ENCODE measurements around the gene DDX54. TPM values are rescaled to one million over a fixed set of nuclear protein-coding genes. Genes with fewer than 3 reads are reported as not detected.

DDX54 gene
- total and polyA plus RNA-seq, 2 of the 8 experiments (the other 6 are each of a cell fraction or from before 2014, with no cell fraction given): 64.9 to 113 TPM

- no peak for FAIRE-seq
- CTCF ChIA-PET (ENCODE audit: partially characterized antibody): interaction anchor here (1.5 to 7.8 kb wide), 11 partner anchors 12 to 84 kb away, joined by 4 to 67 read pairs (median 14); partner anchors contain the start of gene CFAP73
- Histone ChIP-seq H3K79me1 (ENCODE audit: low read depth, low read length) (no peaks in the 10 kb centered on the region), H3K27ac (ENCODE audit: low read depth, low read length) (no peak overlapping the region), H4K20me1 (replicated peaks in 1 of 2; ENCODE audit: control insufficient read depth in 1 of 2, insufficient read depth in 2 of 2, low read length in 2 of 2) (peaks cover 0 to 7% of the 10 kb centered on the region in 2 experiments), H3K79me2 (ENCODE audit: control insufficient read depth in 1 of 2, insufficient read depth in 2 of 2, low read length in 2 of 2) (no peaks in the 10 kb centered on the region), H2BK12ac (ENCODE audit: low read depth, low read length) (no peak overlapping the region), H3K27me3 (replicated peaks in 1 of 4; ENCODE audit: control insufficient read depth in 3 of 4, extremely low read depth in 1 of 4, insufficient read depth in 3 of 4, low read length in 3 of 4) (peaks cover 0 to 13% (median 6%) of the 10 kb centered on the region in 4 experiments; a peak in 5 of 7 replicates), H3K14ac (ENCODE audit: insufficient read length) (no peak overlapping the region), H3K4ac (replicated peaks; ENCODE audit: insufficient read length, low read depth, low read length) (no peak overlapping the region), H3K9ac (replicated peaks in 1 of 4; ENCODE audit: extremely low read depth in 1 of 4, low read depth in 3 of 4, low read length in 3 of 4) (no peak overlapping the region), H4K91ac (replicated peaks; ENCODE audit: insufficient read length, low read length) (no peak overlapping the region), H4K8ac (ENCODE audit: extremely low read depth, insufficient read depth, low read length) (no peak overlapping the region), H2AFZ (ENCODE audit: low read length) (no peak overlapping the region), H2BK120ac (replicated peaks; ENCODE audit: low read depth, low read length) (no peak overlapping the region), H3K9me3 (ENCODE audit: insufficient read depth in 2 of 2, low read depth in 1 of 2, low read length in 1 of 2) (no peaks in the 10 kb centered on the region), H4K5ac (ENCODE audit: insufficient read length, low read depth, low read length) (no peak overlapping the region), H3K23ac (ENCODE audit: insufficient read length) (no peak overlapping the region), H3K36me3 (ENCODE audit: control insufficient read depth in 2 of 4, insufficient read depth in 4 of 4, low read length in 3 of 4) (no peaks in the 10 kb centered on the region), H3K4me3 (ENCODE audit: extremely low read depth in 1 of 4, insufficient read depth in 2 of 4, low read depth in 3 of 4, low read length in 4 of 4) (no peak overlapping the region), H2BK20ac (ENCODE audit: low read length) (no peak overlapping the region), H3K56ac (replicated peaks; ENCODE audit: insufficient read length, low read depth, low read length) (no peak overlapping the region), H2BK15ac (ENCODE audit: low read length) (no peak overlapping the region), H3K4me2 (ENCODE audit: insufficient read depth in 1 of 2, low read depth in 2 of 2, low read length in 2 of 2) (no peak overlapping the region), H2AK5ac (ENCODE audit: low read depth, low read length) (no peak overlapping the region), H3K23me2 (ENCODE audit: low read depth, low read length) (peaks cover 13% of the 10 kb centered on the region; the same call in 1 of the 2 replicates), H3K18ac (ENCODE audit: extremely low read depth, low read length) (no peak overlapping the region), H3K4me1 (replicated peaks in 1 of 4; ENCODE audit: control insufficient read depth in 3 of 4, insufficient read depth in 4 of 4, low read length in 3 of 4) (peaks cover 0 to 13% (median 10%) of the 10 kb centered on the region in 4 experiments; a peak in 6 of 7 replicates), H2BK5ac (ENCODE audit: low read depth, low read length) (no peak overlapping the region)
- no peak for DNase-seq (ENCODE audit: low read depth in 1 of 2, low spot score in 2 of 2)
- POLR2A ChIA-PET (ENCODE audit: partially characterized antibody): interaction anchor here (1.6 to 5.9 kb wide), 3 partner anchors 13 to 30 kb away, joined by 3 to 35 read pairs (median 6); no protein-coding TSS in a partner anchor
- 88% methylated on average over 6 of the region's 6 CpGs; no CpG with 5 or more reads in 1 of the 2 experiments for WGBS, 2 experiments (ENCODE audit: extremely low coverage in 1 of 2, insufficient coverage in 1 of 2, insufficient read length in 1 of 2, insufficient replicate concordance in 2 of 2, low coverage in 1 of 2, low lambda C conversion rate in 2 of 2, missing lambda C conversion rate in 1 of 2)
- TF ChIP-seq FOSL1 (IDR thresholded peaks at IDR 0.05; ENCODE audit: insufficient read depth, low read depth, low read length) (no peak), ZNF274 (IDR thresholded peaks at IDR 0.05; ENCODE audit: borderline replicate concordance, extremely low read depth, low read length) (no peak), NANOG (IDR thresholded peaks at IDR 0.05; ENCODE audit: insufficient read depth, low read depth, low read length, poor library complexity, severe bottlenecking) (no peak), CBX8 (IDR thresholded peaks at IDR 0.05; ENCODE audit: borderline replicate concordance, low read depth, low read length) (no peak), TAF7 (optimal IDR thresholded peaks at IDR 0.05; ENCODE audit: borderline replicate concordance, low read depth, low read length) (no peak), SP2 (IDR thresholded peaks at IDR 0.05; ENCODE audit: low read length) (no peak), ASH2L (IDR thresholded peaks at IDR 0.05; ENCODE audit: low read length) (no peak), USF2 (IDR thresholded peaks at IDR 0.05; ENCODE audit: low read length) (no peak), TEAD4 (IDR thresholded peaks at IDR 0.05; ENCODE audit: low read depth, low read length) (no peak), EP300 (IDR thresholded peaks at IDR 0.05; ENCODE audit: borderline replicate concordance in 1 of 2, low read depth in 2 of 2, low read length in 2 of 2) (no peak), MAFK (IDR thresholded peaks at IDR 0.05; ENCODE audit: low read depth, low read length) (no peak), YY1 (IDR thresholded peaks at IDR 0.05; ENCODE audit: low read depth, low read length) (no peak), SAP30 (IDR thresholded peaks at IDR 0.05; ENCODE audit: insufficient read depth, insufficient replicate concordance, low read length) (no peak)
Observed at GRCh38 chr12:113133036-113133435, 52.2 kb downstream of the DDX54 start.
